IMR-90 (cell line): ENCODE results near the gene HDAC6. TPM values are rescaled to one million over a fixed set of nuclear protein-coding genes. Genes with fewer than 3 reads are reported as not detected.

Experiments used
- ATAC-seq: fragments of 200-7000 bp; cut with Tn5 transposase; 2 replicates; pipeline ENCODE4 v1.9.1; 2020; ENCODE audit warnings: low read depth, mild to moderate bottlenecking, moderate library complexity
- BruUV-seq: library from RNA; stranded (reverse); fragments of 400-500 nt; replicated peaks from 2 replicates; lab custom pipeline; 2021; lab: Mats Ljungman, UMichigan
- CTCF ChIA-PET: fragments of 300-600 bp; formaldehyde crosslinking; extraction: SDS; loops from one replicate; lab custom pipeline; 2021; ENCODE audit warnings: antibody characterized with exemption; lab: Yijun Ruan, JAX
- POLR2A ChIA-PET: fragments of 300-600 bp; sonication (Branson Sonifier 250); formaldehyde crosslinking; loops from one replicate; lab custom pipeline; 2022; ENCODE audit warnings: antibody characterized with exemption; ENCODE audit not compliant: unreplicated experiment; lab: Charles Lee
- DNase-seq: peaks from one replicate; pipeline ENCODE4 v3.0.0; 2013
- H2AFZ ChIP-seq: replicated peaks from 2 replicates; pipeline ENCODE3; 2013; ENCODE audit warnings: low read length, mild to moderate bottlenecking; ENCODE audit not compliant: poor library complexity
- H2AK5ac ChIP-seq: 2 replicates; pipeline ENCODE4 v1.6.1; 2013; ENCODE audit warnings: low read depth, low read length, inconsistent platforms
- H2AK9ac ChIP-seq: replicated peaks from 2 replicates; pipeline ENCODE3; 2013; ENCODE audit warnings: mild to moderate bottlenecking, low read depth, low read length, moderate library complexity; ENCODE audit not compliant: poor library complexity
- H2BK120ac ChIP-seq: 2 replicates; pipeline ENCODE4 v1.6.1; 2013; ENCODE audit warnings: low read depth, low read length, inconsistent platforms
- H2BK15ac ChIP-seq: 3 replicates; pipeline ENCODE4 v1.6.1; 2013; ENCODE audit warnings: low read depth, low read length, inconsistent platforms
- H2BK20ac ChIP-seq: 2 replicates; pipeline ENCODE4 v1.6.1; 2013; ENCODE audit warnings: low read depth, mild to moderate bottlenecking, inconsistent platforms, low read length, moderate library complexity
- H2BK5ac ChIP-seq: 2 replicates; pipeline ENCODE4 v1.6.1; 2013; ENCODE audit warnings: mild to moderate bottlenecking, low read depth, low read length, inconsistent platforms; ENCODE audit not compliant: poor library complexity, severe bottlenecking
- H3K14ac ChIP-seq: replicated peaks from 2 replicates; pipeline ENCODE4 v1.6.1; 2013; ENCODE audit warnings: low read depth, low read length, inconsistent platforms
- H3K18ac ChIP-seq: 2 replicates; pipeline ENCODE4 v1.6.1; 2013; ENCODE audit warnings: low read depth, low read length, control low read depth
- H3K23ac ChIP-seq: 2 replicates; pipeline ENCODE4 v1.6.1; 2013; ENCODE audit warnings: low read depth, low read length, inconsistent platforms
- H3K27ac ChIP-seq: 2 replicates; pipeline ENCODE4 v1.5.1; 2013; ENCODE audit warnings: mild to moderate bottlenecking, control low read depth, low read length; ENCODE audit not compliant: insufficient read depth
- H3K27me3 ChIP-seq: 2 replicates; pipeline ENCODE4 v1.6.1; 2013; ENCODE audit warnings: low read length; ENCODE audit not compliant: control insufficient read depth, insufficient read depth
- H3K36me3 ChIP-seq: 2 replicates; pipeline ENCODE4 v1.6.1; 2013; ENCODE audit warnings: low read length, mixed read lengths; ENCODE audit not compliant: control insufficient read depth, insufficient read depth
- H3K4ac ChIP-seq: 2 replicates; pipeline ENCODE4 v1.6.1; 2013; ENCODE audit warnings: low read depth, low read length, inconsistent platforms
- H3K4me1 ChIP-seq: 2 replicates; pipeline ENCODE4 v1.6.1; 2013; ENCODE audit warnings: low read length, mixed read lengths; ENCODE audit not compliant: control insufficient read depth, insufficient read depth
- H3K4me2 ChIP-seq: 2 replicates; pipeline ENCODE4 v1.6.1; 2013; ENCODE audit warnings: low read depth, mild to moderate bottlenecking, control low read depth, low read length, moderate library complexity
- H3K4me3 ChIP-seq: 2 replicates; pipeline ENCODE4 v1.5.1; 2013; ENCODE audit warnings: low read depth, mild to moderate bottlenecking, control low read depth, low read length, moderate library complexity; ENCODE audit not compliant: insufficient read depth
- H3K56ac ChIP-seq: 2 replicates; pipeline ENCODE4 v1.6.1; 2013; ENCODE audit warnings: low read length, inconsistent platforms; ENCODE audit not compliant: insufficient read depth; ENCODE audit errors: extremely low read depth
- H3K79me1 ChIP-seq, 2 experiments: 2 replicates each; pipeline ENCODE4 v1.6.1; 2013; ENCODE audit warnings: low read length in 2 of 2, inconsistent platforms in 1 of 2, low read depth in 1 of 2
- H3K9ac ChIP-seq: 2 replicates; pipeline ENCODE4 v1.6.1; 2013; ENCODE audit warnings: low read depth, low read length, control low read depth
- H3K9me1 ChIP-seq: 2 replicates; pipeline ENCODE4 v1.6.1; 2013; ENCODE audit warnings: low read length, inconsistent platforms; ENCODE audit not compliant: insufficient read depth
- H3K9me3 ChIP-seq: 2 replicates; pipeline ENCODE4 v1.6.1; 2013; ENCODE audit warnings: low read length; ENCODE audit not compliant: control insufficient read depth, insufficient read depth
- H4K20me1 ChIP-seq: 2 replicates; pipeline ENCODE4 v1.6.1; 2013; ENCODE audit warnings: low read length, inconsistent platforms; ENCODE audit not compliant: insufficient read depth
- H4K5ac ChIP-seq: 2 replicates; pipeline ENCODE4 v1.6.1; 2013; ENCODE audit warnings: mild to moderate bottlenecking, low read depth, low read length, control low read depth
- H4K8ac ChIP-seq, 2 experiments: 2 replicates each; pipeline ENCODE4 v1.6.1; 2013; ENCODE audit warnings: low read depth in 2 of 2, low read length in 2 of 2, control low read depth in 1 of 2, inconsistent platforms in 1 of 2
- H4K91ac ChIP-seq: 2 replicates; pipeline ENCODE4 v1.6.1; 2013; ENCODE audit warnings: low read depth, low read length, inconsistent platforms; ENCODE audit not compliant: insufficient read depth
- CEBPB ChIP-seq: IDR thresholded peaks from 2 replicates; pipeline ENCODE4 v1.6.1; 2012; ENCODE audit warnings: low read depth, low read length, improper control_type of control experiment
- CTCF ChIP-seq: conservative IDR thresholded peaks from 2 replicates; pipeline ENCODE4 v1.5.1; 2012; ENCODE audit warnings: mild to moderate bottlenecking, low read depth, low read length, improper control_type of control experiment
- ELK1 ChIP-seq: fragments of 150-350 bp; IDR thresholded peaks from 2 replicates; pipeline ENCODE4 v1.6.1; 2016; ENCODE audit warnings: low read depth, mild to moderate bottlenecking, low read length, moderate library complexity, borderline replicate concordance
- FOS ChIP-seq: fragments of 150-350 bp; IDR thresholded peaks from 2 replicates; pipeline ENCODE4 v1.6.1; 2016; ENCODE audit warnings: low read depth, low read length
- WGBS, 2 experiments: methylation state at CpG; one replicate each; pipeline versions ENCODE4 v1.1.5 to v1.1.7; 2013; ENCODE audit warnings: missing lambda C conversion rate in 2 of 2; ENCODE audit not compliant: insufficient read length in 1 of 2; ENCODE audit errors: extremely low coverage in 2 of 2; 5-methylcytosine and 5-hydroxymethylcytosine counted together
- dilution Hi-C: fragments of 300-500 bp; cut with HindIII; formaldehyde crosslinking; loops from one replicate; pipeline ENCODE4 v1.14.3; 2018; ENCODE audit warnings: low sequenced_read_pairs; ENCODE audit not compliant: unreplicated experiment
- in situ Hi-C: fragments of 300-500 bp; cut with MboI; formaldehyde crosslinking; loops from 3 replicates; pipeline ENCODE4 v1.14.3; 2019; ENCODE audit warnings: low sequenced_read_pairs, inconsistent platforms, mixed read lengths
- intact Hi-C: fragments of 100-400 bp; cut with micrococcal nuclease; formaldehyde crosslinking; loops from 2 replicates; pipeline ENCODE4 v1.10.0; 2022
- polyA plus RNA-seq, 3 experiments: library from polyadenylated mRNA; depleted of rRNA; stranded (reverse); fragments of >200 nt; gene quantifications; 2 replicates each; pipeline ENCODE4 v1.2.3, GENCODE V29; 2012; ENCODE audit warnings: low replicate concordance in 1 of 3
- total RNA-seq: library from RNA; depleted of rRNA; stranded (reverse); fragments of >200 nt; gene quantifications from 2 replicates; pipeline ENCODE4 v1.2.3, GENCODE V29; 2012

Gene HDAC6
- total and polyA plus RNA-seq, 2 of the 4 experiments (the other 2 are of a cell fraction): 16.8 to 26.3 TPM

GRCh38 chrX:48826135-48826875, 24.4 kb downstream of the HDAC6 start, which contains the start of gene ERAS:
ERAS (plus strand) TSS chrX:48826513; CDS start chrX:48829124, 2,611 bp downstream.
- Histone ChIP-seq H2AFZ (peak within 1 kb of the TSS; percentile 11), H3K4me1 (no peaks in the 10 kb centered on the region), H4K5ac (no peak within 1 kb of the TSS), H3K18ac (no peak within 1 kb of the TSS), H3K9me1 (no peaks in the 10 kb centered on the region), H3K27me3 (peaks cover 22% of the 10 kb centered on the region), H3K36me3 (peaks cover 8% of the 10 kb centered on the region; the same call in 1 of the 2 replicates), H2BK5ac (no peak within 1 kb of the TSS), H3K9ac (no peak within 1 kb of the TSS), H3K4me2 (no peak within 1 kb of the TSS), H4K8ac (no peak within 1 kb of the TSS), H2BK120ac (no peak within 1 kb of the TSS), H2AK5ac (no peak within 1 kb of the TSS), H2BK20ac (no peak within 1 kb of the TSS), H3K23ac (no peak within 1 kb of the TSS), H3K14ac (no peak within 1 kb of the TSS), H3K4ac (no peak within 1 kb of the TSS), H3K56ac (no peak within 1 kb of the TSS; the same call in 1 of the 2 replicates), H2BK15ac (no peak within 1 kb of the TSS), H3K79me1 (no peaks in the 10 kb centered on the region), H3K27ac (no peak within 1 kb of the TSS), H2AK9ac (no peak within 1 kb of the TSS), H3K4me3 (no peak within 1 kb of the TSS), H3K9me3 (peaks cover 8% of the 10 kb centered on the region), H4K91ac (no peak within 1 kb of the TSS), H4K20me1 (no peaks in the 10 kb centered on the region)
- no TSS peak for BruUV-seq
- no peak for ATAC-seq
- ChIA-PET POLR2A (no interaction called here), CTCF (interaction anchor here (0.6 kb wide), 1 partner anchor 41 kb away, joined by 3 read pairs; no protein-coding TSS in a partner anchor)
- 48% methylated on average over 43 of the region's 67 CpGs; no CpG with 5 or more reads in 1 of the 2 experiments for WGBS, 2 experiments
- TF ChIP-seq ELK1 (no peak), CTCF (no peak), FOS (no peak), CEBPB (no peak)
- no peak for DNase-seq
- in situ Hi-C loops: no loop called here
- dilution Hi-C loops: no loop called here
- intact Hi-C loops: no loop called here
